Thoracic aorta (tissue), 2 donors: ENCODE data around the gene MBOAT7. TPM values are rescaled to one million over a fixed set of nuclear protein-coding genes. Genes with fewer than 3 reads are reported as not detected.

Source experiments
- ATAC-seq: fragments of 150-250 bp; one replicate; pipeline ENCODE4 v1.8.0; 2017; ENCODE audit warnings: low read depth; ENCODE audit not compliant: insufficient number of reproducible peaks, low FRiP score
- DNase-seq: peaks from one replicate; pipeline ENCODE4 v3.0.0-alpha.2; 2020; ENCODE audit warnings: low spot score
- H3K27ac ChIP-seq, 2 donors: fragments of 200-600 bp; sonication (generic); 1 replicate in 1 of 2; 2 replicates in 1 of 2; pipeline ENCODE4 v1.5.1; 2016; ENCODE audit warnings: mild to moderate bottlenecking in 2 of 2, moderate library complexity in 2 of 2
- H3K27me3 ChIP-seq: fragments of 200-600 bp; sonication (generic); replicated peaks from 2 replicates; pipeline ENCODE4 v1.6.0; 2016; ENCODE audit warnings: mild to moderate bottlenecking; ENCODE audit not compliant: insufficient read depth
- H3K36me3 ChIP-seq: fragments of 200-600 bp; sonication (generic); one replicate; pipeline ENCODE4 v1.5.1; 2016
- H3K4me1 ChIP-seq, 2 donors: fragments of 200-600 bp; sonication (generic); 1 replicate in 1 of 2; 2 replicates in 1 of 2; pipeline versions ENCODE4 v1.5.1 to v1.6.0; 2016; ENCODE audit warnings: low read depth in 2 of 2, mild to moderate bottlenecking in 1 of 2; ENCODE audit not compliant: control insufficient read depth in 1 of 2
- H3K4me3 ChIP-seq: fragments of 200-600 bp; sonication (generic); 2 replicates; pipeline ENCODE4 v1.5.1; 2016; ENCODE audit warnings: mild to moderate bottlenecking
- H3K9me3 ChIP-seq: fragments of 200-600 bp; sonication (generic); 2 replicates; pipeline ENCODE4 v1.5.1; 2016
- total RNA-seq, 2 donors: library from RNA; depleted of rRNA; stranded (reverse); fragments of >200 nt; gene quantifications; one replicate each; pipeline versions ENCODE4 v1.1.0 to v1.2.3, GENCODE V29; 2016
- TF ChIP-seq, protein P1 (sequence below): fragments of 200-600 bp; sonication (generic); IDR thresholded peaks from one replicate; pipeline ENCODE4 v1.5.1; 2019; ENCODE audit warnings: antibody characterized with exemption

Gene MBOAT7
- total RNA-seq, 2 donors from 2014 or later, result 46.0 to 61.1 TPM

DNA sequence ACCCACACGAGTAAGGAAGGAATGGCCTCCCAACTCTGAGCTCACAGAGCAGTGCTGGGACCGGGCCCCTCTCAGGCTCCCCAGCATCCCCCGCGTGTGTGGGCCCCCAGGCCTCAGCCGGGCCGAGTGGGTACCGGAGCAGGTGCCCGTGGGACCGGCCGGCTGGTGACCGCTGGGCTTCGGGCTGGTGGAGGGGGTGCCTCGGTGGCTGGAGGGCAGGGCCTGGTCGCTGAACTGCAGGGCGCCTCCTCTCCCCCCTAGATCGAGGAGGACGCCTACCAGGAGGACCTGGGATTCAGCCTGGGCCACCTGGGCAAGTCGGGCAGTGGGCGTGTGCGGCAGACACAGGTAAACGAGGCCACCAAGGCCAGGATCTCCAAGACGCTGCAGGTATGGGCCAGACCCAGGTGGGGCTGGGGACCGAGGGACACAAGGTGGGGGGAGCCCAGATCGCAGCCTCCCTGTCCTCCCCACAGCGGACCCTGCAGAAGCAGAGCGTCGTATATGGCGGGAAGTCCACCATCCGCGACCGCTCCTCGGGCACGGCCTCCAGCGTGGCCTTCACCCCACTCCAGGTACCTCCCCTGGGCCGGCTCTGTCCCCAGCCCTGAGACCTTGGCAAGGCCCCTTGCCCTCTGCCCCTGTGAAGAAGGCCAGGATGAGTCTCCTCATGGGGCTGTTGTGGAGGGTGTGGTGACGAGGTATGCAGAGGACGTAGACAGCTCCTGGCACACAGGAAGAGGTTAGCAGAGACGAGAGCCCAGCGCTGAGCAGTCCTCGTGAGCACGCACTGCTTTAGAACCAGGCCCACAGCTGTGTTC, 60.4 kb downstream of the MBOAT7 start:
- Histone ChIP-seq H3K4me3 (no peak overlapping the region), H3K4me1 (no peaks in the 10 kb centered on the region), H3K9me3 (no peaks in the 10 kb centered on the region), H3K27me3 (no peaks in the 10 kb centered on the region), H3K36me3 (peaks cover 58% of the 10 kb centered on the region), H3K27ac (no peak overlapping the region)
- ATAC-seq (no peak), DNase-seq (no peak)
- TF ChIP-seq, protein P1, sequence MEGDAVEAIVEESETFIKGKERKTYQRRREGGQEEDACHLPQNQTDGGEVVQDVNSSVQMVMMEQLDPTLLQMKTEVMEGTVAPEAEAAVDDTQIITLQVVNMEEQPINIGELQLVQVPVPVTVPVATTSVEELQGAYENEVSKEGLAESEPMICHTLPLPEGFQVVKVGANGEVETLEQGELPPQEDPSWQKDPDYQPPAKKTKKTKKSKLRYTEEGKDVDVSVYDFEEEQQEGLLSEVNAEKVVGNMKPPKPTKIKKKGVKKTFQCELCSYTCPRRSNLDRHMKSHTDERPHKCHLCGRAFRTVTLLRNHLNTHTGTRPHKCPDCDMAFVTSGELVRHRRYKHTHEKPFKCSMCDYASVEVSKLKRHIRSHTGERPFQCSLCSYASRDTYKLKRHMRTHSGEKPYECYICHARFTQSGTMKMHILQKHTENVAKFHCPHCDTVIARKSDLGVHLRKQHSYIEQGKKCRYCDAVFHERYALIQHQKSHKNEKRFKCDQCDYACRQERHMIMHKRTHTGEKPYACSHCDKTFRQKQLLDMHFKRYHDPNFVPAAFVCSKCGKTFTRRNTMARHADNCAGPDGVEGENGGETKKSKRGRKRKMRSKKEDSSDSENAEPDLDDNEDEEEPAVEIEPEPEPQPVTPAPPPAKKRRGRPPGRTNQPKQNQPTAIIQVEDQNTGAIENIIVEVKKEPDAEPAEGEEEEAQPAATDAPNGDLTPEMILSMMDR, result no peak

DNA sequence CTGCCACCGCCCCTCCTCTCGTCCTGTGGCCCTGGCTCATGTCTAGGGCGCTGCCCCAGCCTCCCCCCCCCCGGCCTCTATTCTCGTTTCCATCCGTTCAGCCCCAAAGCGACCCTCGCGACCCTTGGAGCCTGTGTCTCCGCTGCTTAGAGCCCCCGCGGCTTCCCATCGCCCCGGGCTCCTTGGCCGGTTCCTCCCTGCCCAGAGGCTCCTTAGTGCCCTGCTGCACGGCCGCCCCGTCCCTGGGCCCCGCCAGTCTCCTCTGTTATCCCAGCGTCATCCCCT, 61.0 kb downstream of the MBOAT7 start:
- DNase-seq (no peak), ATAC-seq (no peak)
- H3K9me3 ChIP-seq, result no peaks in the 10 kb centered on the region
- H3K27ac ChIP-seq, result no peak overlapping the region
- H3K4me1 ChIP-seq, result no peaks in the 10 kb centered on the region
- no peak overlapping the region for H3K4me3 ChIP-seq
- no peaks in the 10 kb centered on the region for H3K27me3 ChIP-seq
- H3K36me3 ChIP-seq, result peaks cover 64% of the 10 kb centered on the region
- TF ChIP-seq, protein P1, result no peak

DNA sequence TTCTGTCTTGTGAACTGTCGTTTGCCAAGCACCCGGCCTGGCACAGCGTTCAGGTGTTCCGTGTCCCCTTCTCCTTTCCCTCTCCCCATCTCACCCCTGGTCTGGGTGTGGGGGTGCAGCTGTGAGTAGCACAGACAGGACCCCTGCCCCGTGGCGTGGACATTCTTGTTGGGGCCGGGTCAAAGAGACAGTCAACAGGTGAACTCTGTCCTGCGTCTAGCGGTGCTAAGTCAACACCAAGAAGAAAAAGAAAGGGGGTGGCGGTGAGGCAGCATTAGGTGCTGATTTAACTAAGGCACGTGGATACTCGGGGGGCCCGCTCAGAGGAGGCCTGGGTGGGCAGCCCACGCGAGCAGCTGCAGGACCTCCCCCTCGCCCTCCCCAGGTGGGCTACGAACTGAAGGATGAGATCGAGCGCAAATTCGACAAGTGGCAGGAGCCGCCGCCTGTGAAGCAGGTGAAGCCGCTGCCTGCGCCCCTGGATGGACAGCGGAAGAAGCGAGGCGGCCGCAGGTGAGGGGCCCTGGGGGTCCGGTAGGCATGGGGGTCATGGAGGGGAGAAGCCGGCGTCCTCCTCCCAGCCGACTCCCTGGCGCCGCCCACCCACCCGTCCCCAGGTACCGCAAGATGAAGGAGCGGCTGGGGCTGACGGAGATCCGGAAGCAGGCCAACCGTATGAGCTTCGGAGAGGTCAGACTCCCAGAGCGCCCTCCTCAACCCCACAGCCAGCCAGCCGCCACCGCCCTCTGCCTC, 61.5 kb downstream of the MBOAT7 start:
- ATAC-seq, result no peak
- H3K9me3 ChIP-seq, result no peaks in the 10 kb centered on the region
- DNase-seq, result no peak
- no peak overlapping the region for H3K4me3 ChIP-seq
- no peaks in the 10 kb centered on the region for H3K27me3 ChIP-seq
- H3K27ac ChIP-seq, result no peak overlapping the region
- H3K36me3 ChIP-seq, result peaks cover 69% of the 10 kb centered on the region
- H3K4me1 ChIP-seq, result no peaks in the 10 kb centered on the region
- TF ChIP-seq, protein P1, result no peak

DNA sequence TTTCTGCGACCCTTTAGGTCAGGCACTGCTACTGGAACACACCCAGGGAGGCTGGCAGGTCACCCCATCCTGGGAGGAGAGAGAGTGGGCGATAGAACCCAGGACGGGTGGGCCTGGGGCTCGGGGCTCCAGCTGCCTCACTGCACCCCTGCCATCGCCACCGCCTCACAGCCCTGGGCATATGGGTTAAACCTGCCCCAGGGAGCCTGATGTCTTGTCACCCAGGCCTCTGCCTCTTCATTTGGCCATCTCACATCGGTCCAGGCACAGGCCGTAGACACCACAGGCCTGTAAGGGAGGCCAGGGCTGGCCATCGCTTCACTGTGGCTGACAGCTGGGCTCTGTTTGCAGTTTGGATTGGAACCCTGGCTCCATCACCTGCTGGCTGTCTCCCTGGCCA, 63.7 kb downstream of the MBOAT7 start:
- ATAC-seq (no peak), DNase-seq (no peak)
- no peak overlapping the region for H3K27ac ChIP-seq
- TF ChIP-seq, protein P1, result no peak
- no peak overlapping the region for H3K4me3 ChIP-seq
- no peaks in the 10 kb centered on the region for H3K27me3 ChIP-seq
- H3K4me1 ChIP-seq, result no peaks in the 10 kb centered on the region
- no peaks in the 10 kb centered on the region for H3K9me3 ChIP-seq
- peaks cover 78% of the 10 kb centered on the region for H3K36me3 ChIP-seq

DNA sequence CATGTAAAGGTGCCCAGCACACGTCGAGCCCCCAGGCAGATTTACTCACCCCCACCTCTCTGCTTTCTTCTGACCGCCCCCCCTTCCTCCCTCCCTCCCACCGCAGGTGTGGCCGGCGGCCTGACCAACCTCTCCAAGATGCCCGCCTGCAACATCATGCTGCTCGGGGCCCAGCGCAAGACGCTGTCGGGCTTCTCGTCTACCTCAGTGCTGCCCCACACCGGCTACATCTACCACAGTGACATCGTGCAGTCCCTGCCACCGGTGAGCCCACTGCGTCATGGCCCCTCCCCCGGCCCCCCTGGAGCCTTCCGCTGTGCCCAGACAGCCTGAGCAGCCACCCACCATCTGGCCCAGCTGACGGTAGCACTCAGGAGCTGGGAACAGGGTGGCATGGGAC, 65.0 kb downstream of the MBOAT7 start:
- Histone ChIP-seq H3K27ac (no peak overlapping the region), H3K4me1 (no peaks in the 10 kb centered on the region), H3K9me3 (no peaks in the 10 kb centered on the region), H3K27me3 (no peaks in the 10 kb centered on the region), H3K36me3 (peaks cover 87% of the 10 kb centered on the region), H3K4me3 (no peak overlapping the region)
- ATAC-seq, result no peak
- TF ChIP-seq, protein P1, result no peak
- no peak for DNase-seq
